ENCODE measurements around the gene INTS6.

INTS6 gene

DNA sequence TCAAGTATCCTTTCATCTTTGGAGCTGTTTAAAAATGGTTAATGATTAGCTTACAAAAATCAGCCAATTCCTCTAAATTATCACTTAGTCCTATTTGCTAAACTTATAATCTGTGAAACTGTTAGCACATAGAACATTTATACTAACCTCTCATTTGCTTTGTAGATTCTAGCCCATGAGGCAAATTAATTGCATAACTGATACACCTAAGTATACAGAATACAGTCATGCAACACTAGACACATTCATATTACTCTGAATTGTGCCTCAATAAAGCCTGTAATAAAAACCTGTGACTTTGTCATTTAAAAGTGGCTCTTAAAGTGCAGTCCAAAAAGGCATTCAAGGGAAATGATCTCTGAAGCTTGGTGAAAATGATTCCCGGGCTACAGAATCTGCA lies 92.3 kb downstream of the INTS6 start:
- TF ChIP-seq, protein P1, sequence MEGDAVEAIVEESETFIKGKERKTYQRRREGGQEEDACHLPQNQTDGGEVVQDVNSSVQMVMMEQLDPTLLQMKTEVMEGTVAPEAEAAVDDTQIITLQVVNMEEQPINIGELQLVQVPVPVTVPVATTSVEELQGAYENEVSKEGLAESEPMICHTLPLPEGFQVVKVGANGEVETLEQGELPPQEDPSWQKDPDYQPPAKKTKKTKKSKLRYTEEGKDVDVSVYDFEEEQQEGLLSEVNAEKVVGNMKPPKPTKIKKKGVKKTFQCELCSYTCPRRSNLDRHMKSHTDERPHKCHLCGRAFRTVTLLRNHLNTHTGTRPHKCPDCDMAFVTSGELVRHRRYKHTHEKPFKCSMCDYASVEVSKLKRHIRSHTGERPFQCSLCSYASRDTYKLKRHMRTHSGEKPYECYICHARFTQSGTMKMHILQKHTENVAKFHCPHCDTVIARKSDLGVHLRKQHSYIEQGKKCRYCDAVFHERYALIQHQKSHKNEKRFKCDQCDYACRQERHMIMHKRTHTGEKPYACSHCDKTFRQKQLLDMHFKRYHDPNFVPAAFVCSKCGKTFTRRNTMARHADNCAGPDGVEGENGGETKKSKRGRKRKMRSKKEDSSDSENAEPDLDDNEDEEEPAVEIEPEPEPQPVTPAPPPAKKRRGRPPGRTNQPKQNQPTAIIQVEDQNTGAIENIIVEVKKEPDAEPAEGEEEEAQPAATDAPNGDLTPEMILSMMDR (IDR thresholded peaks at IDR 0.05; ENCODE audit: low read depth, low read length): no peak
- DNase-seq (ENCODE audit: extremely low read depth, low read depth): no peak

DNA sequence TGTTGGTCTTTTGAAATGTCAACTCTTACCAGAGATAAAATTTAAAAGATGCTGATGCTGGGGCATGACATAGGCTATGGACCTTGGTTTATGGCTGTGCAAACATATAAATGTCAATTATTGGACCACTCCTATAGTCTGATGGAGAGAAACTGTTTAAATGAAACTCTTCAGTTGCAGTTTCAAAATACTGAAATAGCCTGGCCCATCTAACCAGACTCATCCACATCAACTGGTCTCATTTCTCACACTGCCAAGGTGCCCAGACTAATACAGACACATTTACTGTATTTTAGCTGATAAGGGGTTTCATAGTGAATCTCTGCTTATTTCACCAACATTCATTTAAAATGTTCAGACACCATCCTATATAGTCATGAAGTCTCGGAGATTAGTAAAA lies 93.5 kb downstream of the INTS6 start:
- no peak for DNase-seq (ENCODE audit: extremely low read depth, low read depth)
- TF ChIP-seq, protein P1 (IDR thresholded peaks at IDR 0.05; ENCODE audit: low read depth, low read length): no peak

- DNase-seq (ENCODE audit: extremely low read depth, low read depth): no peak
- TF ChIP-seq, protein P1 (IDR thresholded peaks at IDR 0.05; ENCODE audit: low read depth, low read length): no peak
These were observed 94.8 kb downstream of the INTS6 start for GRCh38 chr13:51357928-51358595.

GRCh38 chr13:51355217-51355616 lies 97.6 kb downstream of the INTS6 start:
- no peak for DNase-seq (ENCODE audit: extremely low read depth, low read depth)
- TF ChIP-seq, protein P1 (IDR thresholded peaks at IDR 0.05; ENCODE audit: low read depth, low read length): no peak

GRCh38 chr13:51349016-51349415 lies 103.8 kb downstream of the INTS6 start:
- TF ChIP-seq, protein P1 (IDR thresholded peaks at IDR 0.05; ENCODE audit: low read depth, low read length): no peak
- no peak for DNase-seq (ENCODE audit: extremely low read depth, low read depth)

DNA sequence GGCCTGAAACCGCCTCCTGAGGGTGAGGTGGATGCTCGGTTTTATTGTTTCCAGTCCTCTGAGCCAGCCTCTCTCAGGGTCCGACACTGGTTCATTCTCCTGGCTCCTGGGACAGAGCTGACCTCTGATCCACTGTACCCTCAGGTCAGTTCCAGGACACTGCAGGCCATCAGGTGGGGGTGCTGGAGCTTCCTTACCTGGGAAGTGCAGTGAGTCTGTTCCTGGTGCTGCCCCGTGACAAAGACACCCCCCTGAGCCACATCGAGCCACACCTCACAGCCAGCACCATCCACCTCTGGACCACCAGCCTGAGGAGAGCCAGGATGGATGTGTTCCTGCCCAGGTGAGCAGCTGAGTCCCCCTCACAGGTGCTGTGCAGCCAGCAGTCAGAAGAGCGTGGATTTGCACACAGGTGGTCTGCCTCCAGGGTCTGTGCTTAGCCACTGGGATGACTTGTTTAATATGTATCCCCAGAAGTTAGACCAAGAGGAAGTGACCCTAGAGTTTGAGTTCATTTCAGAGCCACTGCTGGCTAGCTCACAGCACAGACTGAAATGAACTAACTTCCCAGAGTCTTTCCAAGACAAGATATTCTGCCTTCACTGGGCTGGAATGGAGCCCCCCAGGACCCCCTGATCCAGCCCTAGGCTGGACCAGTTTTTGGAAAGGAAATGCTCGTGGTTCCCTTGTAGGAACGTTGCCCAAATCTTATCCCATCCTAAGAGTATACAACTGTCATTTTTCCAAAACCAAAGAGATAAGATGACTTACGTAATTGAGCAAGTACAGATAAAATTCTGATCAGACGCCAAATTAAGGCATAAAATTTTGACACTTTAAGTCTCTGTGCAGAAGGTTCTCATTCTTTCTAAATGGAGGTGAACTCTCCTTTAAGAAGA lies 104.5 kb downstream of the INTS6 start:
- no peak for DNase-seq (ENCODE audit: extremely low read depth, low read depth)
- TF ChIP-seq, protein P1 (IDR thresholded peaks at IDR 0.05; ENCODE audit: low read depth, low read length): no peak

DNA sequence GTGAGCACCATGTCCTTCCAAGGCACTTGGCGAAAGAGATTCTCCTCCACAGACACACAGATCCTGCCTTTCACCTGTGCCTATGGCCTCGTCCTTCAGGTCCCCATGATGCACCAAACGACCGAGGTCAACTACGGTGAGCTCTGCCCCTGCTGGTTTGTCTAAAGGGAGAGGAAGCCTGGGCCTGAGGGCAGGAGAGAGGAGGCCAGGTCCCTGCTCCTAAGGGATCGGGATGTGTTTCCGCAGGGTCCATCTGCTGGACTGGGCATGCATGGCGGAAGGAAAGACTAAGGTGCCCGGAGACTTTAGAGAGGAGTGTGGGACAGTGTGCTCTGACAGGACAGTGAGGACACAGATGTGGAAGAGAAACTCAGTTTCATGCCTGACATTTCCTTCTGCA lies 105.7 kb downstream of the INTS6 start:
- TF ChIP-seq, protein P1 (IDR thresholded peaks at IDR 0.05; ENCODE audit: low read depth, low read length): no peak
- no peak for DNase-seq (ENCODE audit: extremely low read depth, low read depth)

All from AG09319 (cell line).